ENCODE measurements around the gene SBF2. TPM values are rescaled to one million over a fixed set of nuclear protein-coding genes. Genes with fewer than 3 reads are reported as not detected.

The SBF2 gene
- total and polyA plus RNA-seq, 9 of the 15 experiments (the other 6 are each of a cell fraction or from before 2014, with no cell fraction given), result 0.80 to 9.5 (median 5.0) TPM

- no peak for TF ChIP-seq ARID4B (CRISPR knock-in tag; IDR thresholded peaks at IDR 0.05)
- TF ChIP-seq ATF7 (IDR thresholded peaks at IDR 0.05), result no peak
- no peak for TF ChIP-seq E2F6 (IDR thresholded peaks at IDR 0.05; ENCODE audit: borderline replicate concordance in 1 of 2, extremely low read depth in 1 of 2, insufficient read depth in 1 of 2, insufficient read length in 1 of 2, low read depth in 1 of 2, low read length in 1 of 2, poor library complexity in 1 of 2, severe bottlenecking in 1 of 2)
- TF ChIP-seq KDM2B (CRISPR knock-in tag; IDR thresholded peaks at IDR 0.05), result no peak
- no peak for TF ChIP-seq IRF1 (CRISPR knock-in tag; IDR thresholded peaks at IDR 0.05; ENCODE audit: borderline replicate concordance)
- TF ChIP-seq ELF4 (CRISPR knock-in tag; IDR thresholded peaks at IDR 0.05), result no peak
- TF ChIP-seq FIP1L1 (IDR thresholded peaks at IDR 0.05; ENCODE audit: low read depth, low read length, poor library complexity, severe bottlenecking), result no peak
- TF ChIP-seq ZBTB33 (CRISPR knock-in tag; IDR thresholded peaks at IDR 0.05), result no peak
Measured at GRCh38 chr11:9776203-9776602, 517.8 kb downstream of the SBF2 start (continued).
